Upper lobe of left lung (tissue), 4 donors: ENCODE measurements around the gene EXOC4.

ENCODE experiments used
- CTCF ChIP-seq, 6 experiments: fragments of 450-650 bp in 4 of 6; fragments of 200-600 bp in 2 of 6; sonication (generic) in 2 of 6; IDR thresholded peaks; one replicate each; pipeline ENCODE4 v1.5.1; 2016 to 2019; ENCODE audit warnings: antibody characterized with exemption in 6 of 6
- POLR2A ChIP-seq, 4 donors: fragments of 450-650 bp; IDR thresholded peaks; one replicate each; pipeline ENCODE4 v1.5.1; 2016 to 2017; ENCODE audit warnings: antibody characterized with exemption in 4 of 4, mild to moderate bottlenecking in 2 of 4
- POLR2AphosphoS5 ChIP-seq, 2 donors: sonication (generic); formaldehyde crosslinking; IDR thresholded peaks; one replicate each; pipeline ENCODE4 v1.5.1; 2017; ENCODE audit warnings: antibody characterized with exemption in 2 of 2

- no peak for TF ChIP-seq CTCF (IDR thresholded peaks at IDR 0.05)
- no peak for TF ChIP-seq POLR2A (IDR thresholded peaks at IDR 0.05)
- no peak for TF ChIP-seq POLR2AphosphoS5 (IDR thresholded peaks at IDR 0.05)
Measured at GRCh38 chr7:133796782-133797745, 544.2 kb downstream of the EXOC4 start.
